ENCODE data around the gene CCNDBP1.

DNA sequence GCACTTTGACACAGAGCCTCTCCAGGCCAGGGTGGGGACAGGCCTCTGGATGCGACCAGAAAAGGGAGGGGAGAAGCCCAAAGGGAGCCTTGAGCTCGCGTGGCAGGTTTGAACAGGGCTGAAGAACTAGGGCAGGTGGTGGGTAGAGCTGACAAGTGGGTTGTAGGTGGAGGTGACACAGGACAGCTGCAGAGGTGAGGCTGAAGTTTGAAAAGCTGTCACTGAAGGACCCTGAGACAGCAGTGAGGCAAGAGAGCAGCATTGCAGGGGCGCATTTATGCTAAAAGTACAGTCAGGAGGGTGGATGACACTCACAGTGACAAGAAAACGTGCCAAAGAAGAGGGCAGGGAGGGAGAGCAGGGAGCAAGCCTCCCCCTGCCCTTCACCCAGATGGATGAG lies 57.4 kb downstream of the CCNDBP1 start:
- TF ChIP-seq, protein P1, sequence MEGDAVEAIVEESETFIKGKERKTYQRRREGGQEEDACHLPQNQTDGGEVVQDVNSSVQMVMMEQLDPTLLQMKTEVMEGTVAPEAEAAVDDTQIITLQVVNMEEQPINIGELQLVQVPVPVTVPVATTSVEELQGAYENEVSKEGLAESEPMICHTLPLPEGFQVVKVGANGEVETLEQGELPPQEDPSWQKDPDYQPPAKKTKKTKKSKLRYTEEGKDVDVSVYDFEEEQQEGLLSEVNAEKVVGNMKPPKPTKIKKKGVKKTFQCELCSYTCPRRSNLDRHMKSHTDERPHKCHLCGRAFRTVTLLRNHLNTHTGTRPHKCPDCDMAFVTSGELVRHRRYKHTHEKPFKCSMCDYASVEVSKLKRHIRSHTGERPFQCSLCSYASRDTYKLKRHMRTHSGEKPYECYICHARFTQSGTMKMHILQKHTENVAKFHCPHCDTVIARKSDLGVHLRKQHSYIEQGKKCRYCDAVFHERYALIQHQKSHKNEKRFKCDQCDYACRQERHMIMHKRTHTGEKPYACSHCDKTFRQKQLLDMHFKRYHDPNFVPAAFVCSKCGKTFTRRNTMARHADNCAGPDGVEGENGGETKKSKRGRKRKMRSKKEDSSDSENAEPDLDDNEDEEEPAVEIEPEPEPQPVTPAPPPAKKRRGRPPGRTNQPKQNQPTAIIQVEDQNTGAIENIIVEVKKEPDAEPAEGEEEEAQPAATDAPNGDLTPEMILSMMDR (conservative IDR thresholded peaks at IDR 0.05) = no peak
- TF ChIP-seq ZFX (IDR thresholded peaks at IDR 0.05) = no peak
